IPS-18c (cell line): Measurements from ENCODE around the gene RRP8.

Source experiments
- H3K4me3 ChIP-seq: 2 replicates; pipeline ENCODE4 v1.7.0; 2013; ENCODE audit warnings: low read depth, mild to moderate bottlenecking, low read length, moderate library complexity; ENCODE audit not compliant: insufficient read depth
- H3K9me3 ChIP-seq: one replicate; pipeline ENCODE4 v1.6.1; 2013; ENCODE audit warnings: mild to moderate bottlenecking, low read length, moderate library complexity; ENCODE audit not compliant: control insufficient read depth, insufficient read depth

RRP8 gene

GRCh38 chr11:6635082-6635932, 31.9 kb upstream of the RRP8 start:
- H3K9me3 ChIP-seq = no peaks in the 10 kb centered on the region
- H3K4me3 ChIP-seq = no peak overlapping the region

DNA sequence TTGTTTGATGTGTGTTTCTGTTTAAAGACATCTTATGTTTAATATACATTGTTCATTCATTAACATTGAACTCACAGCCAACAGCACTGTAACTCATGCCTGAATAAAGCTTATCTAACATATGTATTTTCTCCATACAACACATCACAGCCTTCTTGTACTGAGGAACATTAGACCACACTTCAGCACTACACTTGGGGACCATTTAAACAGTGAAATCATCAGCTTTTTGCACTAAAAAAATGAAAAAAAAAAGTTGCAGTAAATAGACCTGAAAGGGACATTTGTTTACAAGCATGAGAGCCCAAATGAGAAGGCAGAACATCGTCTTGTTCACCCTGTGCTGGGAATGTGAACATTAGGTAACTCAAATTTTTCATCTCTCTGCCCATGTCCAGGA, 31.1 kb upstream of the RRP8 start:
- H3K9me3 ChIP-seq = no peaks in the 10 kb centered on the region
- H3K4me3 ChIP-seq = no peak overlapping the region

DNA sequence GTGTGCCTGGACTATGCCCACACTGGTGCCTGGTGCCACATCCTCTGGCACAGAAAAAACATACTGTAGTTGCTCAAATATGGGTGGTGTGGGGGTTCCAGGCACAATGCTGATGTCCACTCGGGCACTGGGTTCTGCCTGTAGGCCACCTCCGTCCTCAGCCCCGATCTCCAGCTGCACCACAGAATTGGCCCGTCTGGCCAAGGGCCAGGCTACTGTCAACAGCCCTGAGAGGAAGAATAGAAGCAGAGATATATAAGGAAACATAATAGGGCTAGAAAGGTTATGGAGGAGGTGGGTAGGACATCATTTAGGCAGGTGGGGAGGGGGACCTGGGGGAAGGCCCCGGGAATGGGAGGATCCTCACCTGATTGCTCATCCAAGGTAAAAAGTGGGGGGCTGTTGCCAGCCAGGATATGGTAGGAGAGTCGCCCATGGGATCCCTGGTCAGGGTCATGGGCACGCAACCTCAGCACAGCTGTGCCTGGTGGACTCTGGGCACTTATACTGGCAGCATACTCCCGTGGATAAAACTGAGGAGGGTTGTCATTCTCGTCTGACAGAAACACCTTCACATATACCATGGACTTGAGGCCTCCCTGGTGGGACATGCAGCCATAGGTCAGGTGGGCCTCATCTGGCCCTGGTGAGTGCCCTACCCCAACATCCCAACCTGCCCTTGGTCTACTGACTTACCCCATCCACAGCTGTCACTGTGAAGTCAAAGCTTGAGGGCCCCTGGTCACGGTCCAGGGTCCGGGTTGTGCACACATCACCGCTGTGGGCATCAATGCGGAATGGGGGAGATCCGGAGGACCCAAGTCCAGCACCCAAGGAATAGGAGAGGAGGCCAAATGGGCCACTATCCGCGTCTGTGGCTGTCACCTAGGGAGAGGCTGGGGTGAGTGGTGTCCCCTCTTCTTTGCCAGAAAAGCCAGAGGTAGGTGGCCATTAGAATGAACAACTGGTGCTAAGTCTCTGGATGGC, 30.3 kb upstream of the RRP8 start:
- Histone ChIP-seq H3K9me3 (no peaks in the 10 kb centered on the region), H3K4me3 (no peak overlapping the region)

DNA sequence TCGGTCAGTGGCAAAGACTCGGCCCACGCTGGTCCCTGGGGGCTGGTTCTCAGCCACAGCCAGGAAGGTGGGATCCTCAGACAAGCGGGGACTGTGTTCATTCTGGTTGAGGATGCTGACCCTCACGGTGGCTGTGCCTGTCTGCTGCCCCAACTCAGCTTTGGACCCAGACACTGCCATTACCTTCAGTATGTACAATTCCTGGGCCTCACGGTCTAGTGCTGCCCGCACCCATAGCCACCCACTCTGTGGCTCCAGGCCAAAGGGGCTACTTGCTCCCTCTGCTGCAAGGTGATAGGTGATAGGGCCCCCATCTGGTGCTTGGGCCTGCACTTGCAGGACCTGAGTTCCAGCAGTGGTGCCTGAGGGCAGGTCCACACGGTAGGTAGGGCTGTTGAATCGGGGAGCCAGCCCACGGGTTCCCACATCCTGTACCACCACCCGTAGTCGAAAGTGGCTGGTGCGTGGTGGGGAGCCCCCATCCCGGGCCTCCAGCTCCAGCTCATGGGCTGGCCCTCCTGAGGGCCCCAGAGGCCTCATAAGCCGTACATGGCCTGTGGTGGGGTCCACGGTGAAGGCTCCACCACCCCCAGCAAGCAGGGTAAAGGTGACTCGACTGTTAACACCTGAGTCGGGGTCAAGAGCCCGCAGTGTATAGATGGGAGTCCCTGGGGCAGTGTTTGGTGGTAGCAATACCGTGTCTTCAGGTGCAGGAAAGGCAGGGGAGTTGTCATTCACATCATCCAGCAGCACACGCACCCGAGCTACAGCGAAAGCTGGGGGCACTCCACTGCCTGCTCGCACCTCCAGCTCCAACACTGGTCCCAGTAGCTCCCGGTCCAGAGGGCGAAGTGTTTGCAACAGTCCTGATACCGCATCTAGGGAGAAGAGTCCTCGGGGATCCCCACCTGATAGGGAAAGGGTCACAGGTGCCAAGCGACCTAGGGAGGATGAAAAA, 29.0 kb upstream of the RRP8 start:
- H3K9me3 ChIP-seq = no peaks in the 10 kb centered on the region
- no peak overlapping the region for H3K4me3 ChIP-seq

DNA sequence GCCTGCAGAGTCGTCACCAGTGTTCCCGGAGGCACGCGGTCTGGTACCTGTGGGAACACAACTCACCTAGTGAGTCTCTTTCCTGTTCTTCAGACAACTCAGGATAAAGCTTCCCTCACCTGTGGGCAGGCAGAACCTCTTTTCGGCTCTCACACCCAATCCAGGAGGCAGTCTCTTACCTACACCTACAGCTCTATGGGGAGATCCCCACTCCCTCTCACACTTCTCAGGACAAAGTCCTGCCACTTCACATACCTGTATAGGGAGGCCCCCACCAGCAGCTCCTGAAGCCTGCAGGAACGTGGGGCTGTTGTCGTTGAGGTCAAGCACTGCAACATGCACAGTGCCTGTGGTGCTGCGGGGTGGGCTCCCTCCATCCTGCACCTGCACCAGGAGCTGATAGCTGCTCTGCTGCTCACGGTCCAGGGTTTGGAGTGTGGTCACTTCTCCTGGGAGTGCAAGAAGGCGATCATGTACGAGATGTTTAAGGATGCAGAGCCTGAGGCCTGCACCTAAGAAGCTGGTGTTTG, 28.0 kb upstream of the RRP8 start:
- H3K9me3 ChIP-seq = no peaks in the 10 kb centered on the region

GRCh38 chr11:6630632-6631291, 27.3 kb upstream of the RRP8 start:
- H3K9me3 ChIP-seq = no peaks in the 10 kb centered on the region
- no peak overlapping the region for H3K4me3 ChIP-seq

More for the DNA sequence above, 28.0 kb upstream of the RRP8 start:
- H3K4me3 ChIP-seq = no peak overlapping the region

DNA sequence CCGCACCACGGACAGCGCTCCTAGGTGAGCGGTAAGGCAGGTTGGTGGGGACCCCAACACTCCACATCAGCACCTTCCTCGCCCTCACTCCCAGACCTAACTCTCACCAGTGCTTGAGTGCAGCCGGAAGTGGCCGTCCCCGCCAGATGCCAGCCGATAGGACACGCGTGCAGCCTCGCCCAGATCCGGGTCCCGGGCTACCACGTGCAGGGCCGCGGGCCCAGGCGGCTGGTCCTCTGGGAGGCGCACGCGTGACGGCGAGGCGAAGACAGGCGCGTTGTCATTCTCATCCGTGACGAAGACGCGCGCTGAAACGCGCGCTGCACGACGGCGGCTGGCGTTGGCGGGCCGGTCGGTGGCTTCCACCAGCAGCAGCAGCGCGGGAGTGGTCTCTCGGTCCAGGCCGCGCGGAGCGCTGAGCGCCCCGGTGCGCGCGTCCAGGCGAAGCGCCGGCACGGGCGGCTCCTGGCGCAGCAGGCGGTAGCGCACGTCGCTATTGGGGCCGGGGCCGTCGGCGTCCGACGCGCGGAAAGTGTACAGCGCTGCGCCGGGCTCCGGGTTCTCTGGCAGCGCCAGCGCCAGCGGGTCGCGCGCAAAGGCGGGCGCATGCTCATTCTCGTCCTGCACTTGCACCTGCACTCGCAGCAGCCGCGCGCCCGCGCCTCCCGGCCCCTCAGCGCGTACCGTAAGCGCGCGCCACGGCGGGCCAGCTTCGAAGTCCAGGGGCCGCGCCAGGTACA, 26.6 kb upstream of the RRP8 start:
- Histone ChIP-seq H3K9me3 (no peaks in the 10 kb centered on the region), H3K4me3 (no peak overlapping the region)

DNA sequence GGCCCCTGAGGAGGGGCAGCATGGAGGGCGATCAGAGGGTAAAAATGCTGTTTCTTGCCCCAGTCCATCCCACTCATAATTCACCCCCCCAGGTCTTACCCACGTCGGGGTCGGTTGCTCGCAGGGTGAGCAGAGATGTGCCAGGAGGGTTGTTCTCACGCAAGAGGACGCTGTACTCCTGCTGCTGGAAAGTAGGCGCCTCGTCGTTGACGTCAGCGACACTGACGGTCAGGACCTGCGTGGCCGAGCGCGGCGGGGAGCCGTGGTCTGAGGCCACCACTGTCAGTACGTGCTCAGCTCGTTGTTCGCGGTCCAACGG, 26.1 kb upstream of the RRP8 start:
- no peaks in the 10 kb centered on the region for H3K9me3 ChIP-seq
- H3K4me3 ChIP-seq = no peak overlapping the region

DNA sequence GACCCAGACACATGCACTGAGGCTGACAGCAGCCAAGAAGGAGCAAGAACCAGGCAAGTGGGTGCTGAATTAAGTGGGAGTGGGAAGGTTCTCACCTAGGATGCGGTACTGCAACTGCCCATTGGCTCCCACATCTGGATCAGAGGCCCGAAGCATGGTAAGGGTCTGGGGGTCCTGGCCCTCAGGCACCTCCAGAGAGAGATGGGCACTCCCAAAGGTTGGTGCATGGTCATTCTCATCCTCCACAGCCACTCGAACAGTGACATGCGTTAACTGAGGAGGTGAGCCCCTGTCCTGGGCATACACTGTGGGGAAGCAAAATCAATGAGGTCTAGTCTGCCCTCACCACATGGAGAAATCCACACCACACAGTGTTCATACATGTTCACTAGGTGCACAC, 25.1 kb upstream of the RRP8 start:
- H3K4me3 ChIP-seq = no peak overlapping the region

GRCh38 chr11:6627762-6628241, 24.4 kb upstream of the RRP8 start:
- no peak overlapping the region for H3K4me3 ChIP-seq

More for the DNA sequence above, 25.1 kb upstream of the RRP8 start:
- no peaks in the 10 kb centered on the region for H3K9me3 ChIP-seq

GRCh38 chr11:6626971-6627761, 23.8 kb upstream of the RRP8 start:
- H3K4me3 ChIP-seq = no peak overlapping the region
- H3K9me3 ChIP-seq = no peaks in the 10 kb centered on the region

More at GRCh38 chr11:6627762-6628241, 24.4 kb upstream of the RRP8 start:
- no peaks in the 10 kb centered on the region for H3K9me3 ChIP-seq

DNA sequence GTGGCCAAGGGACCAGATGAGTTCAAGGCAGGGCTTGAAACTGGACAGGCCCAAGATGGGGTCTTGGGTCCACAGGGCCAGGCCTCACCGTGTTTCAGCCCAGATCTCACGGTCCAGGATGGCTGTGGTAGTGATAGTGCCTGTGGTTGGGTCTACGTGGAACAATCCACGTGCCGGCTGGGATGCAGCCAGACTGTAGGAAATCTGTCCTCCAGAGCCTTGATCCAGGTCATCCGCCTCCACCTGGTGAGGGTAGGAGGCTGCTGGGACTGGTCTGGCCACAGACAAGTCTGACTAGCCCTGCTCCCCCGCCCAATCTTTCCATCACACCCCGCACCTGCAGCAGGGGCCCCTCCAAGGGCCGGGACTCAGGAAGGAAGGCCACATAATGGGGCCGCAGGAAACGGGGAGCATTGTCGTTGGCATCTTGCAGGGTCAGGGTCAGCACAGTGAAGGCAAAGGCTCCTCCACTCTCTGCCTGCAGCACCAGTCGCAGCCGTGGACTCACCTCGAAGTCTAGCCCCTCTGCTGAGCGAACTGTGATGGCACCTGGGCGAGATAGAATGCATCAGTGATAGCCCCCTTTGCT, 22.5 kb upstream of the RRP8 start:
- no peak overlapping the region for H3K4me3 ChIP-seq
- no peaks in the 10 kb centered on the region for H3K9me3 ChIP-seq

- Histone ChIP-seq H3K4me3 (no peak overlapping the region), H3K9me3 (no peaks in the 10 kb centered on the region)
These were observed 21.9 kb upstream of the RRP8 start for GRCh38 chr11:6625156-6625831.
